Measurements from ENCODE around the gene CD70.

CD70 gene

DNA sequence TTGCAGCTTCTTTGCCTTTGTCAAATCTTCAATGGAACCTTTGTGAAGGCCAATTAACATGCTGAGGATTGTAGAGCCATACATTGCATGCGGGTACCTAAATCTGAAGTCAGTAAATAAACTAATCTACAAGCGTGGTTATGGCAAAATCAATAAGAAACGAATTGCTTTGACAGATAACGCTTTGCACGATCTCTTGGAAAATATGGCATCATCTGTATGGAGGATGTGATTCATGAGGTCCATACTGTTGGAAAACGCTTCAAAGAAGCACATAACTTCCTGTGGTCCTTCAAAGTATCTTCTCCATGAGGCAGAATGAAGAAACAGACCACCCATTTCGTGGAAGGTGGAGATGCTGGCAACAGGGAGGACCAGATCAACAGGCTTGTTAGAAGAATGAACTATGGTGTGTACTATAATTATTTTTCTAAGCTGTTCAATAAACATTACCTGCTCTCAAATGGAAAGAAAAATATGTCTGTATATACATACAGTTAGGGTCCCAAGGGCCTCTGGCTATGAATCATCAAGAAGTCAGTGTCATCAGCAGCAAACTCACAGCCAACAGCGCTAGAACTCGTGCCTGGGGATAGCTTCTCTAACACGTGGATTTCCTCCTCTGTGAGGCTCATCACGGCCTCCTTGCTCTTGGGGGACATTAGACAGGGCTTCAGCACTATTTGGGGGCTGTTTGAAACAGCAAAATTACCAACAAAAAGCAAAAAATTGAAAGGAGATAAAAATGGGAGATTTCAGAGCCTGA, 2.9 kb upstream of the CD70 start:
- H3K4me3 ChIP-seq (ENCODE audit: low read depth, low read length): no peak overlapping the region
- no peak for DNase-seq (ENCODE audit: low read depth, low spot score)
- ChIA-PET POLR2A (no interaction called here), CTCF (interaction anchor here (0.9 kb wide), 2 partner anchors 12 to 77 kb away, joined by 3 read pairs; no protein-coding TSS in a partner anchor)
- TF ChIP-seq, protein P1, sequence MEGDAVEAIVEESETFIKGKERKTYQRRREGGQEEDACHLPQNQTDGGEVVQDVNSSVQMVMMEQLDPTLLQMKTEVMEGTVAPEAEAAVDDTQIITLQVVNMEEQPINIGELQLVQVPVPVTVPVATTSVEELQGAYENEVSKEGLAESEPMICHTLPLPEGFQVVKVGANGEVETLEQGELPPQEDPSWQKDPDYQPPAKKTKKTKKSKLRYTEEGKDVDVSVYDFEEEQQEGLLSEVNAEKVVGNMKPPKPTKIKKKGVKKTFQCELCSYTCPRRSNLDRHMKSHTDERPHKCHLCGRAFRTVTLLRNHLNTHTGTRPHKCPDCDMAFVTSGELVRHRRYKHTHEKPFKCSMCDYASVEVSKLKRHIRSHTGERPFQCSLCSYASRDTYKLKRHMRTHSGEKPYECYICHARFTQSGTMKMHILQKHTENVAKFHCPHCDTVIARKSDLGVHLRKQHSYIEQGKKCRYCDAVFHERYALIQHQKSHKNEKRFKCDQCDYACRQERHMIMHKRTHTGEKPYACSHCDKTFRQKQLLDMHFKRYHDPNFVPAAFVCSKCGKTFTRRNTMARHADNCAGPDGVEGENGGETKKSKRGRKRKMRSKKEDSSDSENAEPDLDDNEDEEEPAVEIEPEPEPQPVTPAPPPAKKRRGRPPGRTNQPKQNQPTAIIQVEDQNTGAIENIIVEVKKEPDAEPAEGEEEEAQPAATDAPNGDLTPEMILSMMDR (IDR thresholded peaks at IDR 0.05; ENCODE audit: insufficient read depth, low read length, missing control alignments): no peak

DNA sequence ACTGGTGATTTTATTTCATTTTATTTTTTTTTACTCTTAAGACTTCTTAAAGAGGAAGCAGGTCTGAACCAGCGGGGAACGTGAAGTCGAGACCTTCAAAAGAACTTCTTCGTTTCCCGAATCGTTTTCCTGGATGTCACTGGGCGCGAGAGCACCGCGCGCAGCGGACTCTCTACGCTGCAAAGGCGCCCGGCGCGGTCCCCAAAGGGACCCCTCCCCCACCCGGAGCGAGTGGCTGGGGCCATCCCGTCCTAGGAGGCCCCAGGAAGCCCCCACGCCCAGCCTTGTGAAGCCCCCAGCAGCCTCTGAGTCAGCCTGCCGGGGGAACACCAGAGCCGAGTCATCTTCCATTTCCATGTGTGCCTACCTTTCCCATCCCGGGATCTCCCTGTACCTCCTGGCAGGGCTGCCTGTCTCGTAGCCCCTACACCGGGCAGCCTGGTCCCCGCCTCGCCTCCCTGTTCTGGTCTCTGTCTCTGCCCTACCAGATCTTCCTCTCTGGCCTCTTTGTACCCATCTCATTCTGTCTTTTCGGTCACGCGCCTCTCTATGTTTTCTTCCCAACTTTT, 608 bp downstream of the CD70 start:
- CTCF ChIA-PET: interaction anchor here (0.6 to 0.8 kb wide), 2 partner anchors 10 to 177 kb away, joined by 3 read pairs; partner anchors contain the start of gene SH2D3A
- POLR2A ChIA-PET: no interaction called here
- TF ChIP-seq, protein P1 (IDR thresholded peaks at IDR 0.05; ENCODE audit: insufficient read depth, low read length, missing control alignments): no peak
- no peak overlapping the region; the same call in 1 of the 2 replicates for H3K4me3 ChIP-seq (ENCODE audit: low read depth, low read length)
- DNase-seq (ENCODE audit: low read depth, low spot score): no peak

DNA sequence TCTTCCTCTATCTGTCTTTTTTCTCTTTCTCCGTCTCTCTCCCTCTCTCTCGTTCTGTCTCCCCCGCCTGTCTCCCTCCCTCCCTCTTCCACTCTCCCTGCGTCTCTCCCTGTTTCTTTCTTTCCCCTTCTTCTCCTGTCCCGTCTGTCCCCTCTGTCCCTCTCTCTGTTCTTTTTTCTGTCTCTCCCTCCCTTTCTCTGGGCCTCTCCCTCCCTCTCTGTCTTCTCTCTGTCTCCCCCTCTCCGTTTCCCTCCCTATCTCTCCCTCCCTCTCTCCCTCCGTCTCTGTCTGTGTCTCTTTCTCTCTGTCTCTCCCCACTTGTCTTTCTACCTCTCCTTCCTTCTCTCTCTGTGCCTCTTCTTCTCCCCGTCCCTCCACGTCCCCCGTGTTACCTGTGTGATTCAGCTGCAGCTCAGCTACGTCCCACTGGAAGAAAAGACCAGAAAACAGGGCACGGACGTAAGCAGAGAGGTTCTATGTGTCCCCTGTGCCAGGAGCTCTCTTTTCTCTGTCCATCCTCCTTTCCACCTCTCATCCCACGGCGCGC, 1.2 kb downstream of the CD70 start:
- ChIA-PET POLR2A (no interaction called here), CTCF (interaction anchor here (0.6 to 0.8 kb wide), 2 partner anchors 11 to 177 kb away, joined by 3 read pairs; partner anchors contain the start of gene SH2D3A)
- H3K4me3 ChIP-seq (ENCODE audit: low read depth, low read length): no peak overlapping the region
- DNase-seq (ENCODE audit: low read depth, low spot score): no peak
- TF ChIP-seq, protein P1 (IDR thresholded peaks at IDR 0.05; ENCODE audit: insufficient read depth, low read length, missing control alignments): no peak

DNA sequence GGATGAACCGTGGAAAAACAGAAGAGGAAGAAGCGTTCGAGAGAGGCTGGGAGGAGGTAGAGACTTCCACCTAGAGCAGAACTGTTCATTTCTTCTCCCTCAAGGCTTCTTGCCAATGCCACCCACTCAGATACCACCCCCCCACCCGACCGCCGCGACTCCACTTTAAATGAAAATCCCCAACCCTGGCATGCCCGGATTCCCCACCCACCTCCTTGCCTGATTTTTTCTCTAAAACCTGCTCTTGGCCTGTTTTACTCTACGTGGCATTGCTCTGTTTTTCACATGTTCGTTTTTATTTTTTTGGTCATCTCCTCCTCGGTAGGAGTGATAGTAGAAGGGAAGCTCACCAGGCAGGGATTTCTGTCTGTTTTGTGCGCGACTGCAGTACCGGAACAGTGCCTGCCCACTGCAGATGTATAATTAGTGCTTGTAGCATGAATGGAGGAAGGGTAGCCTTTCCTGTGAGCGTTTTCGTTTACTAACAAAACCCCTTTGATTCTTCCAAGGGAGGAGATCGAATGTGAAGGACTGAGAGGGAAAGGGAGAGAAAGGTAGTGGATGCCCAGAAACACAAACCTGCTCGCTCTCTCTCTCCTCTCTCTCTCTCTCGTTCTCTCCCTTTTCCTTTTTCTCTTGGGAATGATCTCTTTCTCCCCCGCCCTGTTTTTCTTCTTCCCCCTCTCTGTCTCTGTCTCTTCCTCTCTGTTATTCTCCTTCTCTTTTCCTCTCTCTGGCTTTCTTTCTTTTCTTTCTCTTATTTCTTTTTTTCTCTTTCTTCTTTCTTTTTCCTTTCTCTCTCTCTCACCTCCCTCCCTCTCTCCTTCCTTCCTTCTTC, 2.2 kb downstream of the CD70 start:
- H3K4me3 ChIP-seq (ENCODE audit: low read depth, low read length): no peak overlapping the region
- DNase-seq (ENCODE audit: low read depth, low spot score): no peak
- TF ChIP-seq, protein P1 (IDR thresholded peaks at IDR 0.05; ENCODE audit: insufficient read depth, low read length, missing control alignments): no peak
- ChIA-PET CTCF (no interaction called here), POLR2A (no interaction called here)

DNA sequence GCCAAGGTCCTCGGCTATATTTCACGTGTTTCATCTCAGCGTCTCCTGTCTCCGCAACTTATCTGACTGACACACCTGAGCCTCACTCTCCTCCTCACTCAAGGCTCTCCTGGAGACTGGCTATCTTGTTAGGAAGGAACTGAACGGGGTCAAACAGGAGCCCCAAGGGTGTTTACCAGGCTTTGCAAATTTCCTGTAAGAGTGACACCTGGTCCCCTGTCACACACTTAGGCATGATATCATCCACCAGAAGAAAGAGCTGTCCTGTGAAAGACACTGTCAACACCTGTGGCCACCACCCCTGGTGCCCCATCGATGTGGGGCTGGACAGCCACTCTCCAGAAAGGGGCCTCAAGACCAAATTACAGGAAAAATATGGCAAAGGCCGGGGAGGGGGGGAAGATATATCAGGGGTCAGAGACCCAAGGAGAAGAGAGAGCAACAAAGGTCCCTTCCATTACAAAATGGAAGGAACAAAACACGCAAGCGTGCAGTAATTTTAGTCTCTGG, 2.9 kb downstream of the CD70 start:
- CTCF ChIA-PET: interaction anchor here (1.4 kb wide), 1 partner anchor 44 kb away, joined by 3 read pairs; no protein-coding TSS in a partner anchor
- TF ChIP-seq, protein P1 (IDR thresholded peaks at IDR 0.05; ENCODE audit: insufficient read depth, low read length, missing control alignments): no peak
- no peak for DNase-seq (ENCODE audit: low read depth, low spot score)
- POLR2A ChIA-PET: no interaction called here
- no peak overlapping the region for H3K4me3 ChIP-seq (ENCODE audit: low read depth, low read length)
